ENCODE results near the gene CD2AP.
"Not testable (repeated sequence)": the region's sequence is repeated elsewhere in the genome, so short reads cannot be mapped to it uniquely, and the experiment has no call there.

CD2AP gene

GRCh38 chr6:47473791-47474346 lies 3.7 kb upstream of the CD2AP start:
- no peak for TF ChIP-seq JUND (IDR thresholded peaks at IDR 0.05; ENCODE audit: low read depth)
- no peak for DNase-seq (ENCODE audit: low read depth in 1 of 2, low spot score in 1 of 2)
- in situ Hi-C loops (cut with HindIII; ENCODE audit: low pct_unique_long_range_greater_than_20kb, low sequenced_read_pairs): no loop called here

- DNase-seq (ENCODE audit: low read depth in 1 of 2, low spot score in 1 of 2): no peak
- in situ Hi-C loops (cut with HindIII; ENCODE audit: low pct_unique_long_range_greater_than_20kb, low sequenced_read_pairs): no loop called here
Measured at GRCh38 chr6:47475319-47475816, 2.2 kb upstream of the CD2AP start.

GRCh38 chr6:47476781-47477496 lies 650 bp upstream of the CD2AP start:
- no peak for DNase-seq (ENCODE audit: low read depth in 1 of 2, low spot score in 1 of 2)
- TF ChIP-seq JUND (IDR thresholded peaks at IDR 0.05; ENCODE audit: low read depth): no peak
- in situ Hi-C loops (cut with HindIII; ENCODE audit: low pct_unique_long_range_greater_than_20kb, low sequenced_read_pairs): no loop called here

More at GRCh38 chr6:47475319-47475816, 2.2 kb upstream of the CD2AP start:
- no peak for TF ChIP-seq JUND (IDR thresholded peaks at IDR 0.05; ENCODE audit: low read depth)

- in situ Hi-C loops (cut with HindIII; ENCODE audit: low pct_unique_long_range_greater_than_20kb, low sequenced_read_pairs): no loop called here
- DNase-seq (ENCODE audit: low read depth in 1 of 2, low spot score in 1 of 2): peak in 1 of 2 experiments; percentile 50
- TF ChIP-seq JUND (IDR thresholded peaks at IDR 0.05; ENCODE audit: low read depth): no peak
Measured at GRCh38 chr6:47478233-47479139, 897 bp downstream of the CD2AP start.

GRCh38 chr6:47479140-47479508 lies 1.5 kb downstream of the CD2AP start:
- TF ChIP-seq JUND (IDR thresholded peaks at IDR 0.05; ENCODE audit: low read depth): no peak
- in situ Hi-C loops (cut with HindIII; ENCODE audit: low pct_unique_long_range_greater_than_20kb, low sequenced_read_pairs): no loop called here
- no peak for DNase-seq (ENCODE audit: low read depth in 1 of 2, low spot score in 1 of 2)

GRCh38 chr6:47479874-47480273 lies 2.3 kb downstream of the CD2AP start:
- in situ Hi-C loops (cut with HindIII; ENCODE audit: low pct_unique_long_range_greater_than_20kb, low sequenced_read_pairs): no loop called here
- TF ChIP-seq JUND (IDR thresholded peaks at IDR 0.05; ENCODE audit: low read depth): no peak
- DNase-seq (ENCODE audit: low read depth in 1 of 2, low spot score in 1 of 2): no peak

GRCh38 chr6:47481213-47481612 lies 3.6 kb downstream of the CD2AP start:
- DNase-seq (ENCODE audit: low read depth in 1 of 2, low spot score in 1 of 2); in situ Hi-C loops (cut with HindIII; ENCODE audit: low pct_unique_long_range_greater_than_20kb, low sequenced_read_pairs): not testable (repeated sequence)

- DNase-seq (ENCODE audit: low read depth in 1 of 2, low spot score in 1 of 2): peak in 1 of 2 experiments; percentile 60
- TF ChIP-seq JUND (IDR thresholded peaks at IDR 0.05; ENCODE audit: low read depth): no peak
- in situ Hi-C loops (cut with HindIII; ENCODE audit: low pct_unique_long_range_greater_than_20kb, low sequenced_read_pairs): no loop called here
Measured at GRCh38 chr6:47481806-47482205, 4.2 kb downstream of the CD2AP start.

GRCh38 chr6:47483516-47483852 lies 5.9 kb downstream of the CD2AP start:
- DNase-seq (ENCODE audit: low read depth in 1 of 2, low spot score in 1 of 2): no peak
- no peak for TF ChIP-seq JUND (IDR thresholded peaks at IDR 0.05; ENCODE audit: low read depth)
- in situ Hi-C loops (cut with HindIII; ENCODE audit: low pct_unique_long_range_greater_than_20kb, low sequenced_read_pairs): no loop called here

- peak; percentile 25; the same call in 1 of the 2 replicates for TF ChIP-seq JUND (IDR thresholded peaks at IDR 0.05; ENCODE audit: low read depth)
- peak in 1 of 2 experiments; percentile 41 for DNase-seq (ENCODE audit: low read depth in 1 of 2, low spot score in 1 of 2)
Measured at GRCh38 chr6:47483853-47484546, 6.4 kb downstream of the CD2AP start.

GRCh38 chr6:47484616-47485015 lies 7.0 kb downstream of the CD2AP start:
- TF ChIP-seq JUND (IDR thresholded peaks at IDR 0.05; ENCODE audit: low read depth): no peak
- in situ Hi-C loops (cut with HindIII; ENCODE audit: low pct_unique_long_range_greater_than_20kb, low sequenced_read_pairs): no loop called here
- DNase-seq (ENCODE audit: low read depth in 1 of 2, low spot score in 1 of 2): no peak

More at GRCh38 chr6:47483853-47484546, 6.4 kb downstream of the CD2AP start:
- in situ Hi-C loops (cut with HindIII; ENCODE audit: low pct_unique_long_range_greater_than_20kb, low sequenced_read_pairs): no loop called here

GRCh38 chr6:47485083-47485482 lies 7.5 kb downstream of the CD2AP start:
- in situ Hi-C loops (cut with HindIII; ENCODE audit: low pct_unique_long_range_greater_than_20kb, low sequenced_read_pairs): no loop called here
- DNase-seq (ENCODE audit: low read depth in 1 of 2, low spot score in 1 of 2): no peak
- TF ChIP-seq JUND (IDR thresholded peaks at IDR 0.05; ENCODE audit: low read depth): no peak

Data from T47D (cell line).